Fibroblast of skin of right biceps (primary cell): ENCODE data around the gene ZNF783.

ENCODE experiments used
- DNase-seq: peaks from one replicate; pipeline ENCODE4 v3.0.0-alpha.2; 2013

Gene ZNF783

DNA sequence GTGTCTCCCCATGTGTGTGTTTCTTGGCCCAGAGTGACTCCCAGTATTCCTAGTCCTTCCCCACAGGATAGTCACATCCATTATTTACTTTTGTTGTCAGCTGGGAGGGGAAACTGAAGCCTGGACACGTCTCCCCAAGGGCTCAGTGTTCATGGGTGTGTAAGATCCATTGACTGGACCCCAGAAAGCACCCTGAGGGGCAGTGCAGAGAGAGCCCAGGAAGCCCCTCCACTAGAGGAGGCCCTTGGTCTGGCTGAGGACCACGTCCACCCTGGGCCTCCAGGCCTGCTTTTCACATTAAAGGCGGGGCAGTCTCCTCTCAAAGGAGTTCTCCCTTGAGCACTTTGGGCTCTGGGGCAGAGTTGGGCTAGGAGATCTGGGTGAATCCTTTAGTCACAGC is 21.3 kb downstream of the ZNF783 start:
- no peak for DNase-seq

DNA sequence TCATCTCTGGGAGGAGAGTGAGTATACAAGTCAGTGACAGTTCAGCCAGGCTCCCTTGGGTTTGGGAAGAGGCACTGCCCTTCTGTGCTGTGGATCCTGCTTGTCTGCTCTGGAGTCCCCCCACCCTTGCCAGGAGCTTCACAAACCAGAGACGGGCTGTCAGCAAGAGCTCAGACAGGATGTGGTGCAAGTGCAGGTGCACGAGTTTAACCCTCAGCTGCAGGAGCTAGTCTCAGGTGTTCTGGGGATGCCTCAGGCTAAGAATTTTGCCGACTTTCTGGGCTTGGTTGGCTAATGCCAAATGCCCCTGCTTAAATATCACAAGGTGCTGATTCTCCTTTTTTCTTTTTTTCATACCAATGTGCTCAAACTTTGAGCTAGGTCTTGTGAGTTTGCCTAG is 22.3 kb downstream of the ZNF783 start:
- DNase-seq, result no peak

DNA sequence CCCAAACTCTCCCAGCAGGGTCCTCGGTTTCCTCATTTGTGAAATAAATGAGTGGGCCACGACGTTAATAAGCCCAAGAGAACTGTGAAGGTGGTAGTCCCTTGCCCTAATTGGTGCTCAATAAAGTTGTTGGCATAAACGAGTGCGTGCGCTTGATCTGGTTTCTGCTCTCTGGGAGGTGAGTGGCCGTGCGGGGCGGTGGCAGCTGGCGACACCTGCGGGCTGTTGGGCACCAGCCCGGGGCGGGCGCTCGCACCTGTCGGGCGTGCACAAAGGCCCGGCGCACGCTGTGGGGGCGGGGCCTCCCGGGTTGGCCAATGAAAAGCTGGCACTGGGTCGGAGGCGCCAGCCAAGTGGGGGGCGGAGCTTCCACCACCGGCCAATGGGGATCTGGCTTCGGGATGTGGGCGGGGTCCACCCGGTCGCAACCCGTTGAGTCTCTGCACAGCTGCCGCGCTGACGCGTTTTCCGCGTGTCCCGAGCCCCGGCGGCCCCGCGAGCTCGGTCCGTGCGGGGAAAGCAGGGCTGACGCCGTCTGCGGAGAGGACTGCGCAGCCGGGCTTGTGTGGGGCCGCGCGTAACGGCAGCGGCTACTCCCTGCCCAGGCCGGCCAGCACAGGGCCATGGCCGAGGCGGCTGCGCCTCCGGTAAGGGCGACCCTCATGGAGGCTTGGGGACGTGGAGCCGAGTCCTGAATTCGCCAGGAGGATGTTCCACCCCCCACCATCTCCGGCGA is 23.0 kb downstream of the ZNF783 start:
- DNase-seq, result peak; percentile 86

DNA sequence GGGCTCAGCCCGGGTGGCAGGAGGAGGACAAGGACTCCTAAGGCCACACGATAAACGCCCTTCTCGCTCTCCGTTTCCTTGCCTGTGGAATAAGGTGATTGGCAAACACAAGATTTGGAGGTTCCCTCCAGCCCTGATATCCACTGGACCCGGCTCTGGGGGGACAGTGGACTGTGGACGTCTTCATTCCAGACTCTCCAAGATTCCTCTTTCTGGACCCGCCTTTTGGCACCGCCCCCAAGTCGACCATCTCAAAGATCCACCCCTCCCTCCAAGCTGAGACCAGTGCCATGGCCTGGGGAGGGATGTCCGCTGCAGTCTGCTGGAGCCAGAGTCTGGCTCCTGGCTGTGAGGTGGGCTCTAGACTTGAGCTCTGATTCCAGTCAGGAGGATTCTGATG is 23.6 kb downstream of the ZNF783 start:
- DNase-seq, result peak; percentile 28

DNA sequence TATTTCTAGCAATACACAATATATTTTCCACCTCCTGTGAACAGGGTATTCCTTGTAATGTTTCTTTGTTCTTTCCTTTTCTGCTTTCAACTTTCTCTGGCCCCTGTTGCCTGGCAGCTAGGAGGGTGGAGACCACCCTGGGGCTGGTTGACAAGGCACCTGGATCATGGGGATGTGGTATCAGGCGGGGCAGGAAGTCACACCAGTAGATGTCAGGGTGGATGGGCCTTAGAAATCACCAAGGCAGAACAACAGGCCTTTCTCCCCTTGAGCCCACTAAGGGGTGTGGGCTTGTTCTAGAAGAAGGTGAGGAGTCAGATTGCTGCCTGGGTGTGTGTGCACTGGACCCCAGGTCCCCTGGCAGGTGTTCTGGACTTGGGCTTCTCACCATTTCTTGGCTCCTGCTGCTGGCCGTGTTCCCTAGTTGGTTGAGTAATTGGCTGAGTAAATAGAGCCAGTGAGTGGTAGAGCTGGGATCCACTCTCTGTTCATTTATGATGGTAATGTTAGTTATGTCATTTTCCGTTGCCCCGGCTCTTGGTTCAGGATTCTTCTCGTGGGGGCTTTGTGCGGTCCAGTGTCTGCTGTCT is 24.9 kb downstream of the ZNF783 start:
- DNase-seq, result no peak

DNA sequence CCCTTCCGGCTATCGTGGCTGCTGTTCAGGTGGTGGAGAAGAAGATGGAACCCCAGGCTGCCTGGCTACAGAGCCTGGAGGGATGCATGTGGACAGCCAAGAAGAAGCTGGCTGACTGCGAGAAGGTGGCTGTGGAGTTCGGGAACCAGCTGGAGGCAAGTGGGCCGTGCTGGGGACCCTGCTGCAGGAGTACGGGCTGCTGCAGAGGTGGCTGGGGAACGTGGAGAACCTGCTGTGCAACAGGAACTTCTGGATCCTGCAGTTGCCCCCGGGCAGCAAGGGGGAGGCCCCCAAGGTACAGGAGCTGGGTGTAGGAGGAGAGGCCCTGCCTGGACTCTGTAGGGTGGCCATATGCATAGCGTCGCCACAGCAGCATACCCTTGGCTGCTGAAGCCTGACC is 25.6 kb downstream of the ZNF783 start:
- no peak for DNase-seq

DNA sequence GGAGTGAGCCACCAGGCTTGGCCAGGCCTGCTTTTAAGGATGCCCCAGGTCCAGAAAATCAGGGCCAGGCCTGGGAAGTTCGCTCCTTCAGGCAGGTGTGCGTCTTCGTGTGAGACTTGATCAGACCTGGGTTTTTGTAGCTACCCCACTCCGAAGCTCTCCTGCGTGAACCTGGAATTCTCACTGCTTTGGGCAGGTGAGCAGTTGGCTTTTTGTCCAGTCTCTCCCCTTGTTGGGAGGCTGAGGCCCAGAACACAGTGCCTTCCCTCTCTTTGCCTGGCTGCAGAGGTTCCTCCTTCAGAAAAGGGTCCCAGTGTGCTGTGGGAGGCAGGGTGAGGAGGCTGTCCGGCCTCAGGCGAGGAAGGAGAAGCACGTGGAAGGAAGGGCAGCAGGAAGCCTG is 27.3 kb downstream of the ZNF783 start:
- no peak for DNase-seq

DNA sequence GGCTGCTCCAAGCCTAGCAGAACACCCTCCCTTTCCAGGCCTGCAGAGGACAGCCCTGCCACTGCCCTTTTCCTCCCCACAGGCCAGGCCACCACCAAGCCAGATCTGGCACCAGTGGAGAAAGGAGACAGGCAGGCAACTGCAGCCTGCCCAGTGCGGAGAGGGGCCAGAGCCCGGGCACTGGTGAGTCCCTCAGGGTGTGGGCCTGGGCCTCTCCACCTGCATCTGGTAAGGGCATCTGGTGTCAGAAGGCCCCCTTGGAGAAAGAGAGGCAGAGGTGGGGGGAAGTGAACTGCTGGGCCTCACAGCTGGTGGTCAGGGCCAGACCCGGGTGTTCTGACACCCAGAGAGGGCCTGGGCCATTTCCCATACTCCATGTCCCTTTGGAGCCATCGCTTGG is 27.9 kb downstream of the ZNF783 start:
- no peak for DNase-seq

DNA sequence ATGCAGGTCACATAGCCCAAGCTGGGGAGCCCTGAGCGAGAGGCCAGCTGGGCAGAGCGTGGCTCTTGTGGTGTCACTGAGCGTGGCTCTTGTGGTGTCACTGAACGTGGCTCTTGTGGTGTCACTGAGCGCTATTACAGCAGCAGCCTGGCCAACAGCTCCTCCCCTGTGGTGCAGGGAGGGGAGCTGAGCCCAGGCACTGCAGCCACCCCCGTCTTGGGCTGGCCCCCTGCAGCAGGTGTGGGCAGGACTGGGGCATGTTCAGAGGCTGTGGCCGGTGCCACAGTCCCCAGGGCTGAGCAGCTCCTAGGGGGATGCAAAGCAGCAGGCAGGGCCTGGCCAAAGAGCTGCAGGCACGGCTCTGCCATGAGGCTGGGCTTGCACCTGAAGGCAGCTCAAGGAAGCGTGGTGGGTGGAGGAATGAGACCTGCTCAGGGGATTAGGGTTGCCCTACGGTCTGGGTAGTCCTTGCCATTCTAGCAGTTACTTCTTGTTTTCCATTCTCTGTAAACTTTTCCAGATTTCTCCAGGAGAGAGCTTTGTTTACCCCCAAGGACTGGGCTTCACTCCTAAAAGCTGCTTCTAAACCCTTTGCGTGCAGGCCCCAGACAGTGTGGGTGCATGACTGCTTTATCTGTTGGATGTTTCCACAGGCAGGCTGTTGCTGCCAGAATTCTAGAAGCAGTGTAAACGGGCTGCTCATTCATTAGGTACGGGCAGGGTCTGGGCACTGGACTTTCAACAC is 29.2 kb downstream of the ZNF783 start:
- no peak for DNase-seq

DNA sequence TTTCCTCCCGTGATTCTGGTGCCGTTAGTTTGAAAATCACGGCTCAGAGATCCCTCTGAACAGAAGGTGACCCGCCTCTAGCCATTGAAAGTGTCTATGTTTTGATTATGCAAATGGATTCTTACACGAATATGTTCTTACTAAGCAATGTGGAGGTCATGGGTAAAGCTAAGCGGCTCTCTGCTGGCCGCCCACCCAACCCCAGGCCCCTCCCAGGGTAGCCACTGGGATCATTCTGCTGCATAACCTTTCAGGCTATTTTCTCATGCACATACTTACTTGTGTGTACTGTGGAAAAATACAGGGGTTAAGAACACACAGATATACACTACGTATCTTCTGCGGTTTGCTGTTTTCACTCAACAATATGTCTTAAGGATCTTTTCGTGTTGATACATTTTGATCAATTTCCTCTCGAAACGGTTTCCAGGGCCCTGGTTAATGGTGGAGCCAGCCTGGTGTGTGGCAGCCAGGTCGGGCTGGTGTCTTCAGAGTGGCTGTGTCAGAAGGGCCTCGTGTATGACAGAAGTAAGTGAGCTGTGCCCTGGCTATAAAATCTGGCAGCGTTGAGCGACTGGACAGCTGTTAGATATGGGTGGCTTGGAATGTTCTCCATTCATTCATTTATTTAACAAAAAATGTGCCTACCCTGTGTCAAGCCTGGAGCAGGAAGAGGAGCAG is 29.9 kb downstream of the ZNF783 start:
- DNase-seq, result no peak

DNA sequence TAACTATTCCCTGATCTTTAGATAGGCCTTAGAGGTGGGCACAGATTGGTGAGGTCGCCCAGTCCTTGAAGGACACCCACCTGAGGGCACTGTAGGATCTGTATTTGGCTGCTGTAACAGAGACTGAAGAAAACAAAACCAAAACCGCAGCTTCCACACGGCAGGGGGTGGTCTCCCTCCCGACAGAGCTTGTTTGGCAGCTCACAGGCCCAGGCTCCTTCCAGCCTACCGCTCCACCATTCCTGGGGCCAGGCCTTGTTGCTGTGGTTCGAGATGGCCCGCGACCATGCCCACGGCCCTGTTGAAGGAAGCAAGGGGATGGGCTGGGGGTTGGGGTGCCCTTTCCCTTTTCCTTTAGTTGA is 30.4 kb downstream of the ZNF783 start:
- DNase-seq, result peak; percentile 3

DNA sequence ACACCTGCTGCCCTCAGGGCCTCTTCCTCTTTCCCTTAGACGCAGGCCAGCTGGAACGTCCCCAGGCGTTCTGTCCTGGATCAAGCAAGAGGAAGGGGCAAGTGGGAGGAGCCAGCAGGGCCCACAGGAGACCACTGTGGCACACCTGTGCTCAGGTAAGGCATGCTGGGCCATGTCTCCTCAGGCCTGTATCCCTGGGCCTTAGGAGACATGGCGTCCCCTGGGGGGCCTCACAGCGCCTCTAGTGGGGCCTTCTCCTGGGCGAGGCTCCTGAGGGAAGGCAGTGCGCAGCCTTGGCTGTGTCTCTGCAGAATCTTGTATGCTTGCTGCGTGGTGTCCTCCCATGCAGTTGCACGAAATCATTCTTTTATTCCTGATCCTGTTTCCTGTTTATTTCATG is 31.3 kb downstream of the ZNF783 start:
- DNase-seq, result no peak

DNA sequence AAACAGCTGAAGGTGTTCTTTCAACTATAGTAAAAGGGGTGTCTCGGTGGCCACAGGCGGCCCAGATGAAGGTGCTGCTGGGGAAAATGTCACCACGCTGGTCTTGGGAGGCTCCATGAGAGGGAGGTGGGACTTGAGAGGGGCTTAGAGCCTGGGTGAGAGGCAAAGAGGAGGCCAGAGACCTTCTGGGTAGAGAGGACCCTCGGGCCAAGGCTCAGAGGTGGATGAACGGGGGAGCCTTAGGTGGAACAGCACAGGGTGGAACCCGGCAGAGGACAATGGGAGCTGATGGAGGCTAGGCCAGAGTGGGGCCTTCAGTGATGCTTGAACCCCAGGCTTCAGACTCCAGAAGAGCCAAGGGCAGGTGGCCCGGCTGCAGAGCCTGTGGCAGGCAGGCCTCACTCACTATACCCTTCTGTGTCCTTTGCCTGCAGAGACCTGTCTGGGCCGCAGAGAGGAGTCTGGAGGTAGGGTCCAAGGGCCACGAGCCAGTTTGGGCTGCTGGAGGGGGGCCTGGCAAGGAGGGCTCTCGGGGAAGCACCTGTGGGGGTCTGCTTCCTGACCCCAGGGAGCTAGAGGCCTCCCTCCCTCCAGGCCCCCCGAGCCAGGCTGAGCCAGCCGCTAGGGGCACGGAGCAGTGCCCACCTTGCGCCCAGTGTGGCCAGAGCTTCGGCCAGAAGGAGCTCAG is 32.1 kb downstream of the ZNF783 start:
- no peak for DNase-seq

DNA sequence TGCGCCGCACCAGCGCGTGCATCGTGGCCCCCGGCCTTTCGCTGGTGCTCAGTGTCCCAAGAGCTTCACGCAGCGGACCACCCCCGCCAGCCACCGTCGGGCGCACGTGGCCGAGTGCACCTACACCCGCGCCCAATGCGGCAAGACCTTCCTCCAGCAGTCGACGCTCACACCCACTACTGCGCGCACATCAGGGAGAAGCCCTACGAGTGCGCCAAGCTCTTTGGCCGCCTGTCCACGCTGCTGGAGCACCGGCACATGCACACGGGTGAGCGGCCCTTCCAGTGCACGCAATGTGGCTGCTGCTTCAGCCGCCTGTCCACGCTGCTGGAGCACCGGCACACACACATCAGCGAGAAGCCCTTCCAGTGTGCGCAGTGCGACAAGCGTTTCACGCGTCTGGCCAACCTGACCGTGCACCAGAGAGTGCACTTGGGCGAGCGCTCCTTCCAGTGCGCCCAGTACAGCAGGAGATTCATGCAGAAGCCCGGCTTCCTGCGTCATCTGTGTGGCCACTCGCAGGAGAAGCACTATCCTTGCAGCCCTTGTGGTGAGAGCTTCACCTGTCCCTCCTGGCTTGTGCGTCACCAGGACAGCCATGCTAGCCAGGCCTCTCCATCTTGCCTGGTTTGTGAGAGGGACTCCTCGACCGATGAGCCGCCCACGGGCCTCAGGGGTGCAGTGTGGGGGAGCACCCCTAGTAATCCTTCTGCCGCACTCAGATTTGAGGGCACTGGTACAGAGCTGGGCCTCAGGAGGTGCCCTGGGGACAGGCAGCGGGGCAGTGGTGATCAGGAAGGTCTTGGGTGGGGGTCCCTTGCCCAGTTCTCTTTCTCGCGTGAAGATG is 32.9 kb downstream of the ZNF783 start:
- DNase-seq, result no peak

DNA sequence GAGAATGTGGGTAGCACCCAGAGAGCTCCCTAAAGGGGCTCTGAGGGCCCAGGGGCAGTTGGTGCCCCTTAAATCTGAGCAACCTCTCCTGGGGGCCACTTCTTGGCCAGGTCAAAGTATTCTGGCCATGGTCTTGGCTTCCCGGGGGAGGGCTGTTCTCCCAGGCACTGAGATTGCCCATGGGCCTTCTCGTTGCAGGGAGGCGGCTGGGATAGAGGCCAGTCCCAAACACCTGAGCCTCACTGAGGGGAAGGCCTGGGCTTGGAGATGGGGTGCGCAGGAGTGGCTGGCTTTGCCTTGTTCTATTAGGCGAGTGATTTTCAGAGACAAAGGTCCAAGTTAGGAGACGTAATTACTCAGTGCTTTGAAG is 33.5 kb downstream of the ZNF783 start:
- DNase-seq, result no peak

DNA sequence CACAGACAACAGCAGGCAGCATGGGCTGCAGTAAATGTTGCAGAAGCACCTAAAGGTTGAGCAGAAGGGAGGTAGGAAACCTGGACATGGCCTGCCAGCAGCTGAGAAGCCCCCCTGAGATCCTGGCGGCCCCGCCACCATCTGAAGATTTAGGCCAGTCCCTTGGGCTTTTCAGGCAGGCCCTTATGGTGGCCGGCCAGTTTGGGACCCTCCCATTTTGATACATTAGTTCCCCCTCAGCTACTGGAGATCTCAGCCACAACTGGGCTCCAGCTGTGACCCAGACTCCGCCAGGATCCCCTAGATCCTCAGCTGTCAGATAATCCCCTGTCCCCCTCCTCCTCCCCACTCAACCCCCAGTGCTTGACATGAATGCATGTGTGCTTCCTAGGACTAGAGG is 34.4 kb downstream of the ZNF783 start:
- no peak for DNase-seq

DNA sequence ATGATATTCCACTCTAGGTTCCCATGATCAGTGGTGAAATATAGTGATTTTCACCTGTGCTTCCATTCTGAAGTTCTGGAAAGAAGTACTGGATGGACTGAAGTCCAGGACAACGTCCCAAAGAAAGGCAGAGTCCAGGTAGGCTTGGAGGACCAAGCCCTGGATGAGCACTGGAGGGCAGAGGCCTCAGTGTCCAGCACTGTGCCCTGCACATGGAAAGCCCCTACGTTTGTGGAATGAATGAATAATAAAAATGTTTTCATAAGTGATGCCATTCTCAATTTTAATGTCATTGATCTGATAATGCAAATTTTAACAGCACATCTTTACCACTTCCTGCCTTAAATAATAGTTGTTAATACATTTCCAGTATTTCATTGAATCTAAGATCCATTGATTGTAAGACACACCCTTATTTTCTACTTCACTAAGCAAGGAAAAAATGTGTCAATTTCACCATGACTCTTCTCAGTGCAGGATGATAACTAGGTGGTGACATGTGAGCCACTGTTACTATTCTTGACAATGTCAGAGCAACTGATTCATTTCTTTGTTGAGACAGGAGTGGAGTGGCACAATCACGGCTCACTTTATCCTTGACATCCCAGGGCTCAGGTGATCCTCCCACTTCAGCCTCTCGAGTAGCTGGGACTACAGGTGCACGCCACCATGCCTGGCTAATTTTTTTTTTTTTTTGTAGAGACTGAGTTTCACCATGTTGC is 35.2 kb downstream of the ZNF783 start:
- no peak for DNase-seq

DNA sequence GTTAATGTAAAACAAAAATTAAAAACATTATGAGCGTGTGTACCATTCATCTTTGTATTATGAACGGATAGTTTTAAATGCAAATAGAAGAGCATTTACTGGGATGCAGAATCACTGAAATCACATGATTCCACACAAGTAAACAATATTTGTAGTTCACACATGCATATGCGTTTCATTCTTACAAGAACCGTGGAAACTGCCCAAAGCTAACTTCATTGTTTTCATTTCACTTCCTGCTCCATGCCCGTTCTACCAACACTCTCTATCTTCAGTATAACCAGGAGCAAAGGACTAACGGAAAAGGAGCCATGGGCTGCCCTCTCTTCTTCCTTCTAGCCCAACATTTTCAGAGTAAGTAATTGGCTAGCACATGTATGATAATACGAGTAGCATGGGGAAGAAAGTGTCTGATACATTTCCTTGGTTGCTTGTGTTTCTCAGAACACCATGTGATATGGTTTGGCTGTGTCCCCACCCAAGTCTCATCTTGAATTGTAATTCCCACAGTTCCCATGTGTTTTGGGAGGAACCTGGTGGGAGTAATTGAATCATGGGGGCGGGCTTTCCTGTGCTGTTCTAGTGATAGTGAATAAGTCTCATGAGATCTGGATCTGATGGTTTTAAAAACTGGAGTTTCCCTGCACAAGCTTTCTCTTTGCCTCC is 38.8 kb downstream of the ZNF783 start:
- no peak for DNase-seq

DNA sequence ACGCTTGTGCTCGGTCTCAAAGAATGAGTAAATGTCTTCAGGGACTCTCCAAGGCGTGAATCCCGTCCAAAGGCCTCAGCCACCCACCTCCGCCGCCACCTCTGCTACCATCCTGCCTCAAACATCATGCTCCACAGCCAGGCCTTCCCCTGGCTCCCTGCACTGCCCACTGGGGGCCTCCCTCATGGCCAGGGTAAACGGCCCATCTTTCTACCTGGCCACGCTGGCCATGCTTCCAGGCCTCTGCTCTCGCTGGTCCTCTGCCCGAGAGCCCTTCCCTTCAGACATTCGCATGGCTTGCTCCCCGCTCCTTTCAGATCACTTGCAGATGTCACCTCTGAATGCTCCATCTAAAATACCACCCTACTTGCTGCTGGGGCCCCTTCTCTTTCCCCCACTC is 40.2 kb downstream of the ZNF783 start:
- DNase-seq, result no peak

DNA sequence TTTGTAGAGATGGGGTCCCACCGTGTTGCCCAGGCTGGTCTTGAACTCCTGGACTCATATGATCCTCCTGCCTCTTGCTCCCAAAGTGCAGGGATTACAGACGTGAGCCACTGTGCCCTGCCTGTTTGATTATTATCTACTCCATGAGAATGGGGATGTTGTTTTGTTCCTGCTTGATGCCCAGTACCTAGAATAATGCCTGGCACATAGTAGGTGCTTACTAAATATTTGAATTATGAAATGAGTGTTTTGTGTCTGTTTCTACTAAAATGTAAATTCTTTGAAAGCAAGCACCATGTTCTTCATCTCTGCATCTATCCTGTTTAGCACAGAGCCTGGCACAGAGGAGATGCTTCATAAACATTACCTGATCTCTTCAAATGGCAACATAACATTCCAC is 40.9 kb downstream of the ZNF783 start:
- DNase-seq, result no peak

DNA sequence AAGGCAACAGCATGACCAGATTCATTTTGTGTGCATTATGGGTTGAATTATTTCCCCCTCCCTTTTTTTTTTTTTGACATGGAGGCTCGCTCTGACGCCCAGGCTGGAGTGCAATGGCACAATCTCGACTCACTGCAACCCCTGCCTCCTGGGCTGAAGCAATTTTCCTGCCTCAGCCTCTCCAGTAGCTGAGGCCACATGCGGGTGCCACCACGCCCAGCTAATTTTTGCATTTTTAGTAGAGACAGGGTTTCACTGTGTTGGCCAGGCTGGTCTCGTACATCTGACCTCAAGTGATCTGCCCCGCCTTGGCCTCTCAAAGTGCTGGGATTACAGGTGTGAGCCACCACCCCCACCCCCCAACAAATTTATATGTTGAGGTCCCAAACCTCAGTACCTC is 42.0 kb downstream of the ZNF783 start:
- DNase-seq, result no peak
